Measurements from ENCODE around the gene NNAT. TPM values are rescaled to one million over a fixed set of nuclear protein-coding genes. Genes with fewer than 3 reads are reported as not detected.
"Not testable (repeated sequence)": the region's sequence is repeated elsewhere in the genome, so short reads cannot be mapped to it uniquely, and the experiment has no call there.

NNAT gene
- polyA plus RNA-seq, 3 donors, result 4.0 to 191 (median 31.0) TPM

DNA sequence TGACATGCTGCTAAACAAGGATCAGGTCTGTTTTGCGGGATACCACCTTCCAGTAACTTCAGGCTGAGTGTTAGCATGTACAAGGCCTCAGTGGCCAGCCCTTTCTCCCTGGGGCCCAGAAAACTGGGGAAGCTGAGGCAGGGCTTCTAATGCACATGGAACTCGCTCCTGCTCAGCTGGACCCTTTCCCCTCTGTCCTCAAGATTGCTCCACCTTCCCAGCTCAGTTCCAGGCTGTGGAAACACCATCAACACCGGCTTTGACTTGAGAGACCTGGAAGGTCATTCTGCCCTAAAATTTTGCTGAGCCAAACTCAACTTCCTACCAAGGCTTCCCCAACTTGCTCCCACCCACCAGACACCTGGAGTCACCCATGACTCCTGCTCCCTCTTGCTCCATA, 10.8 kb downstream of the NNAT start:
- 87 to 95% (median 88%) methylated on average over 3 of the region's 3 CpGs for WGBS, 3 donors
- H3K27ac ChIP-seq (ENCODE audit: low read depth, low read length), result no peak overlapping the region

GRCh38 chr20:37533154-37533715, 12.2 kb downstream of the NNAT start:
- WGBS, 3 donors, result 60 to 83% (median 74%) methylated on average over 2 of the region's 2 CpGs
- no peak overlapping the region for H3K27ac ChIP-seq (ENCODE audit: low read depth, low read length)

DNA sequence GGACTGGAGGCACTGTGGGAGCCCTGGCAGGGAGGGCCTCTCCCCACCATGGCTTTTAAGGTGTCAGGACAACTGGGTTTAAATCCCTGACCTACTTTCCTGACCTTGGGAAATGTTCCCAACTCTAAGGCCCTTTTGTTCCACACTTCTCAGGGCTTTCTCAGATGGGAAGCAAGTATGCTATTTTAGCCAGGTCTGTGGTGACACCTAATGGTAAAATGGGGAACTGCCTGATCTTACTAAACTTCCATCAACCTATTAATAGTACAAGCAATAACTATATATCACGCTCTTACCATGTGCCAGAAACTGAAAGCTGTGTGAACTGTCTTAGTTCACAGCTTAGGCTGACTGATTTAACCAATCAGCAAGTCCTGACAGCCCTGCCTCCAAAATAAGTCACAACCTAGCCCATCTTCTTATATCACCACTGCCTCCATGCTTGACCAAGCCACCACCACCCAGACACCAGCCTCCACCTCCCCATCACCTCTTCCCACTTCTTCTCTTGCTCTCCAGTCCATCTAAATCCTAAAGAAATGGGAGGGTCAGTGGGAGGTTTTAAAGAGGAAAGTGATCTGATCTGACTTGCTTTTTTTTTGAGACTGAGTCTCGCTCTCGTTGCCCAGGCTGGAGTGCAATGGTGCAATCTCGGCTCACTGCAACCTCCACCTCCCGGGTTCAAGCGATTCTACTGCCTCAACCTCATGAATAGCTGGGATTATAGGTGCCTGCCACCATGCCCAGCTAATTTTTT, 13.5 kb downstream of the NNAT start:
- WGBS, 3 donors, result 56 to 70% (median 70%) methylated on average over 6 of the region's 6 CpGs

GRCh38 chr20:37535443-37536132, 14.5 kb downstream of the NNAT start:
- WGBS, 3 donors, result 46 to 56% (median 54%) methylated on average over 10 of the region's 10 CpGs

More for the DNA sequence above, 13.5 kb downstream of the NNAT start:
- no peak overlapping the region for H3K27ac ChIP-seq (ENCODE audit: low read depth, low read length)

DNA sequence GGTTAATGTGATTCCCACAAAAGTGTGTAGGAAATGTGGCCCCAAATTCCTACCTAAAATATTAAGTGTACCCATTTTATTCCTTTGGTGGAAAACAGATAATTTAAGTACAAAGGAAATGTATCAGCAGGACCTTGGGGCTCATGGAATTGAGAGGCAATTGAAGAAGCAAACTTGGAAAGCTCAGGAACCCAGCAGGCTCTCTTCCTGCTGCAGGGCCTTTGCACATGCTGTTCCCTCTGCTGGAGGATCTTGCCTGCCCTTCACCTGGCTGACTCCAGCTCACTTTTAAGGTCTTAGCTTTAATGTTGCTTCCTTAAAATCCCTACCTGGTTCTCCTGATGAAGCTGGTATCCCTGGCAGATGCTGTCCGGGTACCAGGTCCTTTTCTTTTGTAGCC, 16.5 kb downstream of the NNAT start:
- 85 to 94% (median 94%) methylated on average over 1 of the region's 1 CpG for WGBS, 3 donors
- no peak overlapping the region for H3K27ac ChIP-seq (ENCODE audit: low read depth, low read length)

More at GRCh38 chr20:37535443-37536132, 14.5 kb downstream of the NNAT start:
- H3K27ac ChIP-seq (ENCODE audit: low read depth, low read length), result no peak overlapping the region

GRCh38 chr20:37538003-37538402, 17.0 kb downstream of the NNAT start:
- H3K27ac ChIP-seq (ENCODE audit: low read depth, low read length), result no peak overlapping the region
- WGBS, 3 donors, result 77 to 90% (median 87%) methylated on average over 5 of the region's 5 CpGs

- WGBS, 3 donors, result 82 to 88% (median 82%) methylated on average over 4 of the region's 4 CpGs
- no peak overlapping the region for H3K27ac ChIP-seq (ENCODE audit: low read depth, low read length)
Measured at GRCh38 chr20:37539424-37539823, 18.4 kb downstream of the NNAT start.

DNA sequence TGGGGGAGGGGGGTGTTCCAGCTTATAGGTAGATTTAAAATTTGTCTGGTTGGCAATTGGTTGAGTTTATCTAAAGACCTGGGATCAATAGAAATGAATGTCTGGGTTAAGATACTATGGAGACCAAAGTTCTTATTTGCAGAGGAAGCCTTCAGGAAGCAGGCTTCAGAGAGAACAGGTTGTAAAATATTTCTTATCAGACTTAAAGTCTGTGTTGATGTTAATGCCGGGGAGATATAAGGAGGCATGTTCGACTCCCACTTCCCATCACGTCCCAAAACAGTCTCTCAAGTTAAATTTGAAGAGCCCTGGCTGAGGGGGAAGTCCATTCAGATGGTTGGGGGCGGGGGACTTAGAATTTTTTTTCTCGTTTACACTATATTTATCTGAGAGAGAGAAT, 19.0 kb downstream of the NNAT start:
- 22 to 29% (median 23%) methylated on average over 5 of the region's 5 CpGs for WGBS, 3 donors

DNA sequence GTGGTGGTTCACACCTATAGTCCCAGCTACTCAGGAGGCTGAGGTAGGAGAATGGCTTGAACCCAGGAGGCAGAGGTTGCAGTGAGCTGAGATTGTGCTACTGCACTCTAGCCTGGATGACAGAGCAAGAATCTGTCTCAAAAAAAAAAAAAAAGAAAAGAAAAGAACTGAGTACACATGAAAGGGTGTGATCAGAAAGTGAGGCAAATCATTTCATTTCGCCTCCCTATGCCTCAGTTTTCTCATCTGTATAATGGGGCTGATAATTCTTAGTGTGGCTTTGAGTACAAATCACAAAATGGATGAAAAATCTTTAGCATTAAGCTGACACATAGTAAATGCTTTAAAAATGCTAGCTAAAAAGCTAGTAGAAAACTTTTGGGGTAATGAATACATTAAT, 19.8 kb downstream of the NNAT start:
- 73 to 80% (median 75%) methylated on average over 1 of the region's 1 CpG for WGBS, 3 donors
- not testable (repeated sequence) for H3K27ac ChIP-seq (ENCODE audit: low read depth, low read length)

More for the DNA sequence above, 19.0 kb downstream of the NNAT start:
- H3K27ac ChIP-seq (ENCODE audit: low read depth, low read length), result no peak overlapping the region

DNA sequence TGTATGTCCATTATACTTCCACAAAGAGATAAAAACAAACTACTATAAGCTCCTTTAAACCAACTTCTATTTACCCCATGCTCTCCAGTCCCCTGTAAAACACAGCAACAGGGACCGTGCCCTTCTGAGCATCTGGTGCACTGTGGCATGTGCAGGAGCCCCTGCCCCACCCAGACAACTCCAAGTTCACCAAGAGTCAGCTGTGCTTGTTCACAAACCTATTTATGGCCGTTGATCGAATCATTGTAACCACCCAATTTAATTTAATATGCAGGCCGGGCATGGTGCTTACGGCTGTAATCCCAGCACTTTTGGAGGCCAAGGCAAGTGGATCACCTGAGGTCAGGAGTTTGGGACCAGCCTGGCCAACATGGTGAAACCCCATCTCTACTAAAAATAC, 20.3 kb downstream of the NNAT start:
- no peak overlapping the region for H3K27ac ChIP-seq (ENCODE audit: low read depth, low read length)
- WGBS, 3 donors, result 88 to 95% (median 94%) methylated on average over 5 of the region's 5 CpGs

GRCh38 chr20:37542281-37542680, 21.2 kb downstream of the NNAT start:
- H3K27ac ChIP-seq (ENCODE audit: low read depth, low read length), result no peak overlapping the region
- WGBS, 3 donors, result 45 to 55% (median 52%) methylated on average over 6 of the region's 6 CpGs

DNA sequence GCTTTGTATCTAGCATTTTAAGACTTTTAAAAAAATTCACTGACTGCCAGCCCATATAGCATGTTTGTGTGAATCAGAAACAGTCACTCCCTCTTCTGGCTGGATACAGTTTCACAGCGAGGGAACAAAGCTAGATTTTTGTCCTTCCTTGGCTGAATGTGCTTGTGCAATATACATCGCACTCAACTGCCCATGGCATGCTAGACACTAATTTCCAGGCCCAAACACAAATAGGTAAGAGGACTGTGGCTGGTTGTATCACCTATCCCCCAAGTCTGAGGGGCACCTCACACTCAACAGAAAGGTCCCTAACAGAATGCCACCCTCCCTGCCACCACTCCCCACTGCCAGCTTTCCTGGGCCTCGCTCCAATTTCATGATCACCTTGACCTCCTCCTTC, 22.8 kb downstream of the NNAT start:
- WGBS, 3 donors, result 53 to 68% (median 59%) methylated on average over 3 of the region's 3 CpGs

DNA sequence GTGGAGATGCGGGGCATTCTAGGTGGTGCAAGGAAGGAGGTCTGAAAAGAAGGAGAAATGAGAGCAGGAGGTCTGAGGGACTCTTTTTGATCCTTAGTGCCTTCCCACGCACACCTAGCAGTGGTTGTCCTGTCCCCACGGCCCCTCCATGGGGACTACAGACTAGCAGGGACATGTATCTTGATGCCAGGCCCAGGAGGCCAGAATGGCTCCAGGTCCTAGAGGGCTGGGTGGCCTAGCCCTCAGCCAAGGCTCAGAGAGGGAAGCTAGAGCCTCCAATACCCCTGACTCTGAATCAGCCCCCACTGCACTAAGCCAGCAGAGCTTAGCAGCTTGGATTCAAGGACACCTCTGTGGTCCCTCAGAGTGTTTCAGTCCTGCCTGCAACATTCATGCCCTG, 23.3 kb downstream of the NNAT start:
- no peak overlapping the region for H3K27ac ChIP-seq (ENCODE audit: low read depth, low read length)
- 51 to 70% (median 58%) methylated on average over 3 of the region's 3 CpGs for WGBS, 3 donors

More for the DNA sequence above, 22.8 kb downstream of the NNAT start:
- no peak overlapping the region for H3K27ac ChIP-seq (ENCODE audit: low read depth, low read length)

GRCh38 chr20:37545516-37545915, 24.5 kb downstream of the NNAT start:
- H3K27ac ChIP-seq (ENCODE audit: low read depth, low read length), result no peak overlapping the region
- 69 to 77% (median 72%) methylated on average over 1 of the region's 1 CpG for WGBS, 3 donors

- no peak overlapping the region for H3K27ac ChIP-seq (ENCODE audit: low read depth, low read length)
Measured at GRCh38 chr20:37547912-37548311, 26.9 kb downstream of the NNAT start.

GRCh38 chr20:37550101-37550920, 29.3 kb downstream of the NNAT start:
- not testable (repeated sequence) for H3K27ac ChIP-seq (ENCODE audit: low read depth, low read length)
- WGBS, 3 donors, result 59 to 69% (median 63%) methylated on average over 16 of the region's 16 CpGs

DNA sequence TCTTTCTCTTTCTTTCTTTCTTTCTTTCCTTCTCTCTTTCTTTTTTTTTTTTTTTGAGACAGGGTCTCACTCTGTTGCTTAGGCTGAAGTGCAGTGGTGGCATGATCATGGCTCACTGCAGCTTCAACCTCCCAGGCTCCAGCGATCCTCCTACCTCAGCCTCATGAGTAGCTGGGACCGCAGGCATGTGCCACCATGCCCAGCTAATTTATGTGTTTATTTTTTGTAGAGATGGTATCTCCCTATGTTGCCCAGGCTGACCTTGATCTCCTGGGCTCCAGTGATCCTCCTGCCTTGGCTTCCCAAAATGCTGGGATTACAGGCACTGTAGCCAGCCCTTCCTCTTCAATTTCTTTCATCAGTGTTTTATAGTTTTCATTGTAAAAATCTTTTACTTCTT, 30.6 kb downstream of the NNAT start:
- WGBS, 3 donors, result 76 to 87% (median 83%) methylated on average over 2 of the region's 2 CpGs

DNA sequence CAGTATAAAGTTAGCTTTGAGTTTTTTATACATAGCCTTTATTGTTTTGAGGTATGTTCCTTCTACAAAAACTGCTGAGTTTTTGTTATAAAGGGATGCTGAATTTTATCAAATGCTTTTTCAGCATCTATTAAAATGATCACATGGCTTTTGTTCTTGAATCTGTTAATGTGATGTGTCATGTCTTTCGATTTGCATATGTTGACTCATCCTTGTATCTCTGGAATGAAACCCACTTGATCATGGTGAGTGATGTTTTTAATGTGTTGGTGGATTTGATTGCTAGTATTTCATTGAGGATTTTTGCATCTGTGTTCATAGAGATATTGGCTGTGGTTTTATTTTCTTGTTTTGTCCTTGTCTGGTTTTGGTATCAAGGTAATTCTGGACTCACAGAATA, 31.4 kb downstream of the NNAT start:
- H3K27ac ChIP-seq (ENCODE audit: low read depth, low read length), result no peak overlapping the region
- 63 to 73% (median 68%) methylated on average over 1 of the region's 1 CpG for WGBS, 3 donors

More for the DNA sequence above, 30.6 kb downstream of the NNAT start:
- H3K27ac ChIP-seq (ENCODE audit: low read depth, low read length), result not testable (repeated sequence)

All from adipose tissue (tissue), 3 donors.